Measurements from ENCODE around the gene FAAP100.
"Not testable (repeated sequence)": the region's sequence is repeated elsewhere in the genome, so short reads cannot be mapped to it uniquely, and the experiment has no call there.

Gene FAAP100

DNA sequence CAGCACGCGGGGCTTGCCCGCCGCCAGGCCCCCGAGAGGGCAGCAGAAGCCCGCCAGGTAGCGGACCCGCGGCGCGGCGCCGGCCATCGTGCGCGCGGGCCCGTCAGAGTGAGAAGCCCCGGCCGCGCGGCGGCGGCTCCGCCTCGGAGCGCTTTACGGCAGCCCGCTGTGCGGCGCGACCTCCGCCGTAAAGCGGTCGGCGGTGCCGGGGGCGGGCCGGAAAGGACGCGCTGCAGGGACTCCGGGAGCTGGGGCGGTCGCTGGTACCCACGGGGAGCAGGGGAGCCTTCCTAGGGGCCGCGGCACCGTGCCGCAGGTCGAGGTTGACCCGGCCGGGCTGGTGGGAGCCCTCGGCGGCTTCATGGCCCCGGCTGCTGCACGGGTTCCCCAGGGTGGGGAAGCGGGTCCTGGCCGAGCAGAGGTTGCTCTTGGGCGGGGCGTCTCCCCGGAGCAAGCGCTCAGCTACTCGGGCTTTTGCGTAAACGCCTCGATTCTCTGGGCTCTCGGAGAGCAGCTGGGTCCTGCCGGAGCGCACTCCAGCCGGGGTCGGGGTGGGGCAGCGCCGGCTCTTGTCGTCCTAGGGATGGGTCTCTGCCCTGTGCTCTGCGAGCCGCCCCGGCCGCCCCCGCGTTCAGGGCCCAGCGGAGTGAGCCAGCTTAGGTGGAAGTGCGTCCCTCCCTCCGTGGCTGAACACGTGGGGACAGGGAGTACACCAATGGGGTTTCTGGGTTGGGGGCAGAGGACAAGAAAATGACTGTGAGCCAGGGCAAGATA lies at the start of gene FAAP100:
Gene FAAP100, minus strand, starts transcription at position 110 of the 774 bp plus-strand sequence. Its CDS starts 23 bp downstream, at position 87.
- DNase-seq: peak; percentile 92

DNA sequence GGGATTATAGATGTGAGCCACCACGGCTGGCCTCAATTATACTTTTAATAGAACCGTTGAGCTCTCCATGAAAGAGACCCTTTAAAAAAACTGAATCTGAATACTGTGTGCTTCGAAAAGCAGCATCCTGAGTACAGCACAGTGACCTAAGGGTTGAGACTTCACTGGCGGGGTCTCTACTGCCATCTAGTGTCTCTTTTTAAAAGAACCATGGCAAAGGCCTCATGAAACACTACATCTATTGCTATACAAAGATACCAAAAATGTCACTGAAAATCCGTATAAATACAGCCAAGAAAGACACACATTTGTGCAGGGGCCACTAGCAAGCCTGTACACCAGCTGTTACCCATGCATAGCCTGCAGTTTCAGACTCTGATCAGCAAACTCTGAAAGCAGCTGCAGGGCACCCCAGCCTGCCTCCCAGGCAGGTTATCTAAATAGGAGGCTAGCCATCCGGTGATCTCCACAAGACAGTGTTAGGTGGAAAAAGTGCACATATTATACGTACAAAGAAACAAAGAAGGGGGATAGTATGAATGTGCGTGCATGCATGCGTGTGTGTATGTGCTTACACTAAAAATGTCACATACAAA lies 49.5 kb upstream of the FAAP100 start:
- peak; percentile 69 for DNase-seq

- no peak for DNase-seq
Measured at GRCh38 chr17:81599719-81600486, 47.8 kb upstream of the FAAP100 start.

GRCh38 chr17:81593105-81593871 lies 41.1 kb upstream of the FAAP100 start:
- no peak for DNase-seq

DNA sequence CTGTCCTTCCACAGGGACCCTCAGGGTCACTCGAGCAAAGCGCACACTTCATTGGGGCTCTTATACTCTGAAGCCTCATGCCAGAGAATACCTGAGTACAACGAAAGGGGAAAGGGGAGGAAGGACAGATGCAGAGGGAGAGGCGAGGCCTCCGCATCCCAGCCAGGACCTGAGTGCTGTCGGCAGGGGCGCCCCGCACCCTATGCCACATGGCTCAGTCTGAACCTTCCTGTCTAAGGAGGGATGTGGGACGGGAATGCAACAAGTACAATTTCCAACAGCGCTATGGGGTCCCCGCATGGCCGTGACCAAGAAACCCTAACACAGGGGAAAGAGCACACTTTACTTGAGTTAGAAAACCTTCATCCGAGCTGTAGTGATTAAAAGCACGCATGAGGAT lies 39.8 kb upstream of the FAAP100 start:
- no peak for DNase-seq

DNA sequence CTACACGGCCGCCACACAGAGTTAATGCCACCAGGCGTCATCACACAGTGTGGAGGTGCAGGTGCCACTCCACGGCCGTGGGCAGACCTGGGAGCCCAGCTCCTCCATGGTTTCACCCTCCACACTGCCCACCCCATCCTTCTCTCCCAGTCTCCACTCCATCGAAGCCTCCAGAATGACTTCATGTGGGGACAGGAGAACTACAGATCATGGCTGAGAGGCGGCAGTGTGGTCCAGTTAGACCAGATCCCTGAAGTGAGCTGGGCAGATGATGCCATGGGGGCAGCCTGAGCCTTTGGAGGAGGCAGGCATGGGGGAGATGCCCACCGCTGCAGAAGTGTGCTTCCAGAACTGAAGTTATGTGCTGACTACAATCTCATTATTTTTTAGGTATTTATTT lies 38.0 kb upstream of the FAAP100 start:
- DNase-seq: no peak

DNA sequence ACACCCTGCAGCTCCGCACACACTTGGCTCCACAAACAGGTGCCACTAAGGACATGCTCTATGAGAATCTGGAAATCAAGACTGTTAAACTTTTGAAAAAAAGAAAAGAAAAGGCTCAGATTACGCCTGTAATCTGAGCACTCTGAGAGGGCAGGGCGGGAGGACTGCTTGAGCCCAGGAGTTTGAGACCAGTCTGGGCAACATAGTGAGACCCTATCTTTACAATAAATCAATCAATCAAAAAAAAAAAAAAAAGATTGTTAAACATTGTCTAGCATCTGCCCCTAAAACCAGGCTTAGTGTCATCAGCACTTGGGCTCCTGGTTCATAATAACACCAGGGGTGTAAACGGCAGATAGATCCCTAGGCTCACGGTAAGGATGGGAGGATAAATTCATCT lies 37.5 kb upstream of the FAAP100 start:
- no peak for DNase-seq

DNA sequence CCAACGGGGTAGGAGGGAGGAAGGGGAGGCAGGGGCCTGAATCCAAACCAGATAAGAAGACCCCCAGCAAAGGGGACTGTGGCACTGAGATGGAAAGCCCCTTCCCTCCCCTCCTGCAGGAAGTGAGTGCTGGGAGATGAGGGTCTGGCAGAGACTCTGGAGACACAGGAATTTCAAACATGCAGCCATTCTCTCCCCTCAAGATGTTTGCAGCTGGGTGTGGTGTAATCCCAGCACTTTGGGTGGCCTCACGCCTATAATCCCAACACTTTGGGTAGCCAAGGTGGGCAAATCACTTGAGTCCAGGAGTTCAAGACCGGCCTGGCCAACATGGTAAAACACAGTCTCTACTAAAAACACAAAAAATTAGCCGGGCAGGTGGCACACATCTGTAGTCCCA lies 33.9 kb upstream of the FAAP100 start:
- no peak for DNase-seq

GRCh38 chr17:81584771-81585170 lies 32.6 kb upstream of the FAAP100 start:
- not testable (repeated sequence) for DNase-seq

DNA sequence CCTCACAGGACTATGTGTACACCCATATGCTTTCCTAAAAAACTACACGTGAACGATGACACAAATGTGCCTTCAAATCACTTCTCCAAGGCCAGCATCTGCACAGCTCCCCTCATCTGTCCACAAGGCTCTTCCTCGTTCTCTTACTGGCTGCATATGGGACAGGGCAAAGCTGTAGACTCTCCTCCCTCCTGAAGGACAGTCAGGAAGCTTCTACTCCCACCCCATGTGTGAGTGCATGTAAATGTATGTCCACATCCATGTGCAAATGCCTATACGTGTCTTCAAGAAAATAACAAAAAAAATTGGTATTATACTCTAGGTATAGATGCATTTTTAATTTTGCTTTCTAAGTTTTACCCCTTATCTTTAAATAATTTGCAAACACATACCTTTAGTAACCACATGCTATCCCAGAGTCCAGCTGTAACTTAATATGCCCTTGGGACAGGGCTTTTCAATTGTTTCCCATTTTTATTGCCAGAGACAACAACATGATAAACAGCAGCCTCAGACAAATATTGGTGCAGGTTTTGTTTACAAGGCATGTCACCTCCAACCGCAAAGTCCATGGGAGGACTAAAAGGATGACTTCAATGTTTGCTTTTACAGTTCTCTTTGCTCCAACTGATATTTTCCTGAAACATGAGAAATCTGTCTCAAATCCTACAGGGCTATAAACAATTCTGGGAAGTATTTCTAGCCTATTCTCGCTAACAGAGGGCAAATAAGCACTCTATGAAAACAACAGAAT lies 31.6 kb upstream of the FAAP100 start:
- DNase-seq: peak; percentile 24

DNA sequence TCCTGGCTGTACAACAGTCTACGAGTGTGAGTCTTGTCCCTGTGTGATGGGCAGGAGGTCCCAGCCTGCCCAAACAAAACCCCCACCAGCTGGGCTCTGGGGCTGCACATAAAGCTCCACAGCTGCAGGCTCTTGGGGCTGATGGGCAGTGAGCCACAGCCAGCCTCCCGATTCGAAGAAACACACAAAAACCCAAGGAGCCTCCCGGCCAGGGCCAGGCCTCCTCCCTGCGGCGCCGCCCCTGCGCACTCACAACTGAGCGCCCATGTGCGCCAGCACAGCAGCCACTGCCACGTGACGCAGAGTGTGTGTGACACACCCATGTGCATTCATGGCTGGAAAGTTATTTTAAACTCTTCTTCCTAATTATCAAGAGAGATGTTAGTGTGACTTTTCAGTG lies 30.6 kb upstream of the FAAP100 start:
- no peak for DNase-seq

DNA sequence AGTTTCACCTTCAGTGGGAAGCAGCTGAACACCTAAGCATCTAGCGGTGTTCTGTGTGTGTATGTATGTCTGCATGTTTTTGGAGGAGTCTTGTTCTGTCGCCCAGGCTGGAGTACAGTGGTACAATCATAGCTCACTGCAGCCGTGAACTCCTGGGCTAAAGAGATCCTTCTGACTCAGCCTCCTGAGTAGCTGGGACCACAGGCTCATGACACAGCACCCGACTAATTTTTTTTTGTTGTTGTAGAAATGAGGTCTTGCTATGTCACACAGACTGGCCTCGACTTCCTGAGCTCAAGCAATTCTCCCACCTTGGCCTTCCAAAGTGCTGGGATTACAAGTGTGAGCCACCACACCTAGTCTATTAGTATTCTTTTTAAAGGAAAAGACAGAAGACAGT lies 30.2 kb upstream of the FAAP100 start:
- no peak for DNase-seq

- DNase-seq: no peak
Measured at GRCh38 chr17:81581758-81582157, 29.6 kb upstream of the FAAP100 start.

GRCh38 chr17:81580481-81580880 lies 28.3 kb upstream of the FAAP100 start:
- no peak for DNase-seq

DNA sequence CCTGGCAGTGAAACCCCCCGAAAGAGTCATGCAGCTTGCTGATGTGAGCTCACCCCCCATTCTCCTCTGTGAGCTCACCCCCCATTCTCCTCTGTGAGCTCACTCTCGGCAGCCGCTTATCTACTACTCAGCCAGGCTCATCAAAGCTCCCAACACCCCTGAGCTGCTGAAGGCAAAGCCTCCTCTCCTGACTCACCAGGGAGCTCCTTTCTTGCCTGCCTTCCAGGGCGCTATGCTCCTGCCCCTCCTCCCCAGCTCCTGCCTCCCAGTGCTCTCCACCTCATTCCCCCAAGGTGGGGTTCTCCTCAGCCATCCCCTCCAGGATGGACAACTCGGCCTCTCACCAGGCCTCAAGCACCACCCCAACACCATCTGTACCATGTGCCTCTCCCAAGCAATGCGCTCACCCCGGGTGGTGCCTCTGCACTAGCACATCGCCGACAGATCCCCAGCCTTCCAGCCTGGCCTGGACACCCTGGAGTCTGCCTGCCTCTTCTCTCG lies 27.7 kb upstream of the FAAP100 start:
- DNase-seq: no peak

GRCh38 chr17:81579298-81579697 lies 27.1 kb upstream of the FAAP100 start:
- DNase-seq: no peak

DNA sequence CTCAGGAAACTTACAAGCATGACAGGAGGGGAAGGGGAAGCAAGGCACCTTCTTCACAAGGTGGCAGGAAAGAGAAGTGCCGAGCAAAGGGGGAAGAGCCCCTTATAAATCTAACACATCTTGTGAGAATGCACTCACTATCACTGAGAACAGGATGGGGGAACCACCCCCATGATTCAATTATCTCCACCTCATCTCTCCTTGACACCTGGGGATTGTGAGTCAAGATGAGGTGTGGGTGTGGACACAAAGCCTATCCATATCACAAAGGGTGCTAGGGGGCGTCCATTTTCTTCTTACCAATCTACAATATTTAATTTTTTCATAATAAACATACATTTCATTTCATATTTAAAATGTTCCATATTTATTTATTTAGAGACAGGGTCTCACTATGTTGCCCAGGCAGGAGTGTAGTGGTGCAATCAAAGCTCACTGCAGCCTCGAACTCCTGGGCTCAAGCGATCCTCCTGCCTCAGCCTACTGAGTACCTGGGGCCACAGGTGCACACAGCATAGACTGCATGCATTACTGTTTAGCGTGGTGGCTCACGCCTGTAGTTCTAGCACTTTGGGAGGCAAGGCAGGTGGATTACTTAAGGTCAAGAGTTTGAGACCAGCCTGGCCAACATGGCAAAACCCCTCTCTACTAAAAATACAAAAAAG lies 26.5 kb upstream of the FAAP100 start:
- DNase-seq: no peak

- DNase-seq: no peak
Measured at GRCh38 chr17:81578038-81578441, 25.9 kb upstream of the FAAP100 start.

- no peak for DNase-seq
Measured at GRCh38 chr17:81577278-81578000, 25.3 kb upstream of the FAAP100 start.

GRCh38 chr17:81576621-81577277 lies 24.6 kb upstream of the FAAP100 start:
- peak; percentile 43 for DNase-seq
